ENCODE results near the gene GALNT18.

Gene GALNT18

GRCh38 chr11:11442791-11443190, 179.0 kb downstream of the GALNT18 start:
- Histone ChIP-seq H3K4me2 (ENCODE audit: insufficient read depth, low read length, poor library complexity, severe bottlenecking) (no peak overlapping the region), H3K23ac (ENCODE audit: low read depth, low read length, poor library complexity) (no peak overlapping the region), H3K4me3 (ENCODE audit: low read length in 2 of 2) (no peak overlapping the region), H3K14ac (ENCODE audit: low read length) (no peak overlapping the region), H4K91ac (ENCODE audit: low read depth, low read length, poor library complexity) (no peak overlapping the region), H4K8ac (ENCODE audit: low read depth, low read length) (no peak overlapping the region), H2BK15ac (ENCODE audit: low read length) (no peak overlapping the region), H3K9me3 (replicated peaks in 1 of 2; ENCODE audit: control insufficient read depth in 2 of 2, insufficient read depth in 1 of 2, low read depth in 1 of 2, low read length in 2 of 2) (no peaks in the 10 kb centered on the region), H2BK120ac (ENCODE audit: low read depth, low read length) (no peak overlapping the region), H2BK12ac (ENCODE audit: low read length) (no peak overlapping the region), H3K36me3 (replicated peaks in 1 of 2; ENCODE audit: control insufficient read depth in 2 of 2, insufficient read depth in 2 of 2, low read length in 2 of 2) (no peaks in the 10 kb centered on the region), H3K79me1 (ENCODE audit: low read depth, low read length) (no peaks in the 10 kb centered on the region), H3K4ac (ENCODE audit: low read length) (no peak overlapping the region), H3K4me1 (ENCODE audit: control insufficient read depth in 2 of 2, insufficient read depth in 1 of 2, low read depth in 1 of 2, low read length in 2 of 2) (peaks cover 0 to 5% of the 10 kb centered on the region in 2 donors), H2AFZ (ENCODE audit: low read length) (no peak overlapping the region), H3K9ac (ENCODE audit: low read depth, low read length, poor library complexity) (no peak overlapping the region), H3K27ac (replicated peaks; ENCODE audit: low read length) (no peak overlapping the region), H2BK5ac (ENCODE audit: low read length) (no peak overlapping the region), H3K27me3 (ENCODE audit: control insufficient read depth in 3 of 3, insufficient read depth in 3 of 3, low read depth in 1 of 3, low read length in 3 of 3) (no peaks in the 10 kb centered on the region), H2AK5ac (ENCODE audit: low read depth, low read length) (no peak overlapping the region), H3K18ac (ENCODE audit: low read length) (no peak overlapping the region)
- DNase-seq (ENCODE audit: low spot score), result no peak
- WGBS, 2 donors (ENCODE audit: extremely low coverage in 2 of 2, insufficient read length in 2 of 2, insufficient replicate concordance in 1 of 2), result no CpG with 5 or more reads among the region's 5 CpGs

DNA sequence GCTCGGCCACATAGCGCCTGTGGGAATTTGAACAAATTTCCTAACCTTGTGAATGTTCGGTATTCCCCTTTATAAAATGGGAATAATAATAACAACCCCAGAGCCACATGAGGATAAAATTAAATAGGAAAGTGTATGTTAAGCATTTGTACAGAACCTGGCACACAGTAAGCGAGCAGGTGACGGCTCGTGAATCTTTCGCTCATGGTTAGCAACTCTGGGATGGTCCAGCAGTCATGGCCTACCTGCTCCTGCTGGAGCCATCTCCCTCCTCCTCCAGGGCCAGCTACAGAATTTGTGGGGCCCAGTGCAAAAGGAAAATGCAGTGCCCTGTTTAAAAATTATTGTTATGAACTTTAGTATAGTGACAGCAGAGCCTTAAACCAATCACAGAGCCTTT, 180.3 kb downstream of the GALNT18 start:
- Histone ChIP-seq H2AK5ac (ENCODE audit: low read depth, low read length) (no peak overlapping the region), H3K9me3 (replicated peaks in 1 of 2; ENCODE audit: control insufficient read depth in 2 of 2, insufficient read depth in 1 of 2, low read depth in 1 of 2, low read length in 2 of 2) (no peaks in the 10 kb centered on the region), H4K8ac (ENCODE audit: low read depth, low read length) (no peak overlapping the region), H3K18ac (ENCODE audit: low read length) (no peak overlapping the region), H3K36me3 (replicated peaks in 1 of 2; ENCODE audit: control insufficient read depth in 2 of 2, insufficient read depth in 2 of 2, low read length in 2 of 2) (no peaks in the 10 kb centered on the region), H3K4me2 (ENCODE audit: insufficient read depth, low read length, poor library complexity, severe bottlenecking) (no peak overlapping the region), H3K4me3 (ENCODE audit: low read length in 2 of 2) (no peak overlapping the region), H3K27ac (replicated peaks; ENCODE audit: low read length) (no peak overlapping the region), H3K4ac (ENCODE audit: low read length) (no peak overlapping the region), H3K27me3 (ENCODE audit: control insufficient read depth in 3 of 3, insufficient read depth in 3 of 3, low read depth in 1 of 3, low read length in 3 of 3) (no peaks in the 10 kb centered on the region), H2BK12ac (ENCODE audit: low read length) (no peak overlapping the region), H3K9ac (ENCODE audit: low read depth, low read length, poor library complexity) (no peak overlapping the region), H3K23ac (ENCODE audit: low read depth, low read length, poor library complexity) (no peak overlapping the region), H2BK120ac (ENCODE audit: low read depth, low read length) (no peak overlapping the region), H3K14ac (ENCODE audit: low read length) (no peak overlapping the region), H4K91ac (ENCODE audit: low read depth, low read length, poor library complexity) (no peak overlapping the region), H2BK5ac (ENCODE audit: low read length) (no peak overlapping the region), H2BK15ac (ENCODE audit: low read length) (no peak overlapping the region), H2AFZ (ENCODE audit: low read length) (no peak overlapping the region), H3K79me1 (ENCODE audit: low read depth, low read length) (no peaks in the 10 kb centered on the region), H3K4me1 (ENCODE audit: control insufficient read depth in 2 of 2, insufficient read depth in 1 of 2, low read depth in 1 of 2, low read length in 2 of 2) (peaks cover 0 to 10% of the 10 kb centered on the region in 2 donors)
- WGBS, 2 donors (ENCODE audit: extremely low coverage in 2 of 2, insufficient read length in 2 of 2, insufficient replicate concordance in 1 of 2), result no CpG with 5 or more reads among the region's 7 CpGs
- DNase-seq (ENCODE audit: low spot score), result no peak

DNA sequence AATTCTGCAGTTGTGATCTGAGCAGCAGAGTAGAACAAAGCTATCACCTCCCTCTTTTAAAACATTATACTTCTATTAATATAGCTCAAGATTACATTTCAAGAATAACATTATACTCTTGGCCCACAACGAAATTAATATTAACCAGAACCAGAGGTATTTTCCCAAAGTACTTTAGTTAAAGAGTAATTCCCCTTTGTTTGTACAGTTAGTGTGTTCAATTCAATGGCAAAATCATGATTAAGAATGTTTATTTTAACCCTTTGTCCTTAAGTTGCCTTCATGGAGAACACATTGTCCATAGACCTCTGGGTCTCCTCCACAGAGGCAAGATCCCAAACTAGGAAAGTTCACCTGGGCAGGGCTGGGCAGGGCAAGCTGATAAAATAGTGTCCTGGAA, 180.7 kb downstream of the GALNT18 start:
- WGBS, 2 donors (ENCODE audit: extremely low coverage in 2 of 2, insufficient read length in 2 of 2, insufficient replicate concordance in 1 of 2), result 100% methylated on average over 1 of the region's 1 CpG; no CpG with 5 or more reads in 1 of the 2 donors
- H3K4me1 ChIP-seq (ENCODE audit: control insufficient read depth in 2 of 2, insufficient read depth in 1 of 2, low read depth in 1 of 2, low read length in 2 of 2), result peaks cover 0 to 13% of the 10 kb centered on the region in 2 donors
- H3K9ac ChIP-seq (ENCODE audit: low read depth, low read length, poor library complexity), result no peak overlapping the region
- no peaks in the 10 kb centered on the region for H3K79me1 ChIP-seq (ENCODE audit: low read depth, low read length)
- H4K8ac ChIP-seq (ENCODE audit: low read depth, low read length), result no peak overlapping the region
- no peaks in the 10 kb centered on the region for H3K36me3 ChIP-seq (replicated peaks in 1 of 2; ENCODE audit: control insufficient read depth in 2 of 2, insufficient read depth in 2 of 2, low read length in 2 of 2)
- H3K27me3 ChIP-seq (ENCODE audit: control insufficient read depth in 3 of 3, insufficient read depth in 3 of 3, low read depth in 1 of 3, low read length in 3 of 3), result no peaks in the 10 kb centered on the region
- H2BK5ac ChIP-seq (ENCODE audit: low read length), result no peak overlapping the region
- no peak overlapping the region for H4K91ac ChIP-seq (ENCODE audit: low read depth, low read length, poor library complexity)
- H3K18ac ChIP-seq (ENCODE audit: low read length), result no peak overlapping the region
- H2AFZ ChIP-seq (ENCODE audit: low read length), result no peak overlapping the region
- no peak overlapping the region for H3K14ac ChIP-seq (ENCODE audit: low read length)
- no peak overlapping the region for H3K23ac ChIP-seq (ENCODE audit: low read depth, low read length, poor library complexity)
- no peak overlapping the region for H2AK5ac ChIP-seq (ENCODE audit: low read depth, low read length)
- H3K4me3 ChIP-seq (ENCODE audit: low read length in 2 of 2), result no peak overlapping the region
- no peak for DNase-seq (ENCODE audit: low spot score)
- no peak overlapping the region for H3K4ac ChIP-seq (ENCODE audit: low read length)
- no peak overlapping the region for H3K4me2 ChIP-seq (ENCODE audit: insufficient read depth, low read length, poor library complexity, severe bottlenecking)
- no peak overlapping the region for H3K27ac ChIP-seq (replicated peaks; ENCODE audit: low read length)
- no peak overlapping the region for H2BK12ac ChIP-seq (ENCODE audit: low read length)
- no peak overlapping the region for H2BK15ac ChIP-seq (ENCODE audit: low read length)
- H2BK120ac ChIP-seq (ENCODE audit: low read depth, low read length), result no peak overlapping the region
- no peaks in the 10 kb centered on the region for H3K9me3 ChIP-seq (replicated peaks in 1 of 2; ENCODE audit: control insufficient read depth in 2 of 2, insufficient read depth in 1 of 2, low read depth in 1 of 2, low read length in 2 of 2)

DNA sequence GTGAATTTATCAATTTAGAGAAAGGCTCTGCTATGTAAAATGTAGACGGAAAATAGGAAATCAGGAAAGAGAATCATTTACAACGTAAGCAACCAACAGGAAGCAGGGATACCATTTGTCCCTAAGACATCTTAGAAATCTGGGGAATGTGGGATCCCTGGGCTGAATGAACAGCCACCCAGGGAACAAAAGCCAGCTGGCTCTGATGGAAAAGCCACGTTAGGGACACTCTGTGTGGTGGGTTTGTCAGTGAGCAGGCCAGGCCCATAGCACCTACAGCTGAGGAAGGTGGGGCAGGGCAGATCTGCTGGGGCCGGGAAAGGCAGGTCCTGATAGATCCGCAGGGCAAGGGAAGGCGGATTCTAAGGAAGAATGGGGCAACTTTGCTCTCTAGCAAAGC, 181.7 kb downstream of the GALNT18 start:
- Histone ChIP-seq H2AK5ac (ENCODE audit: low read depth, low read length) (no peak overlapping the region), H2BK12ac (ENCODE audit: low read length) (no peak overlapping the region), H3K36me3 (replicated peaks in 1 of 2; ENCODE audit: control insufficient read depth in 2 of 2, insufficient read depth in 2 of 2, low read length in 2 of 2) (no peaks in the 10 kb centered on the region), H3K23ac (ENCODE audit: low read depth, low read length, poor library complexity) (no peak overlapping the region), H2BK15ac (ENCODE audit: low read length) (no peak overlapping the region), H3K4me3 (ENCODE audit: low read length in 2 of 2) (no peak overlapping the region), H3K4me1 (ENCODE audit: control insufficient read depth in 2 of 2, insufficient read depth in 1 of 2, low read depth in 1 of 2, low read length in 2 of 2) (peaks cover 0 to 19% of the 10 kb centered on the region in 2 donors), H4K8ac (ENCODE audit: low read depth, low read length) (no peak overlapping the region), H3K14ac (ENCODE audit: low read length) (no peak overlapping the region), H3K4me2 (ENCODE audit: insufficient read depth, low read length, poor library complexity, severe bottlenecking) (no peak overlapping the region), H3K18ac (ENCODE audit: low read length) (peak overlapping the region; percentile 42), H3K9ac (ENCODE audit: low read depth, low read length, poor library complexity) (no peak overlapping the region), H4K91ac (ENCODE audit: low read depth, low read length, poor library complexity) (no peak overlapping the region), H3K27me3 (ENCODE audit: control insufficient read depth in 3 of 3, insufficient read depth in 3 of 3, low read depth in 1 of 3, low read length in 3 of 3) (no peaks in the 10 kb centered on the region), H3K9me3 (replicated peaks in 1 of 2; ENCODE audit: control insufficient read depth in 2 of 2, insufficient read depth in 1 of 2, low read depth in 1 of 2, low read length in 2 of 2) (no peaks in the 10 kb centered on the region), H3K27ac (replicated peaks; ENCODE audit: low read length) (no peak overlapping the region), H2AFZ (ENCODE audit: low read length) (no peak overlapping the region), H3K4ac (ENCODE audit: low read length) (no peak overlapping the region), H2BK120ac (ENCODE audit: low read depth, low read length) (no peak overlapping the region), H3K79me1 (ENCODE audit: low read depth, low read length) (no peaks in the 10 kb centered on the region), H2BK5ac (ENCODE audit: low read length) (no peak overlapping the region)
- DNase-seq (ENCODE audit: low spot score), result no peak
- WGBS, 2 donors (ENCODE audit: extremely low coverage in 2 of 2, insufficient read length in 2 of 2, insufficient replicate concordance in 1 of 2), result no CpG with 5 or more reads among the region's 6 CpGs

Data from neuronal stem cell (in vitro differentiated cells).